Measurements from ENCODE around the gene ZBTB7A.

GRCh38 chr19:4069331-4069959, 2.7 kb upstream of the ZBTB7A start:
- TF ChIP-seq CTCF (IDR thresholded peaks at IDR 0.05), result no peak
- TF ChIP-seq POLR2A (IDR thresholded peaks at IDR 0.05), result no peak

All from adrenal gland (tissue), 5 donors.